Embryonic facial prominence (tissue), 1 donor: Measurements from ENCODE around the gene INAFM2.
A peak's percentile ranks its signal among the peaks of the same experiment; 100 is the strongest.

Experiments used
- DNase-seq: peaks from one replicate; pipeline ENCODE4 v3.0.0-alpha.2; 2016; ENCODE audit errors: extremely low spot score

The INAFM2 gene

GRCh38 chr15:40328751-40329150 is 5.3 kb downstream of the INAFM2 start:
- DNase-seq = no peak

GRCh38 chr15:40329804-40330203 is 6.3 kb downstream of the INAFM2 start:
- no peak for DNase-seq

GRCh38 chr15:40330368-40330836 is 6.9 kb downstream of the INAFM2 start:
- no peak for DNase-seq

GRCh38 chr15:40331026-40331425 is 7.5 kb downstream of the INAFM2 start:
- no peak for DNase-seq

GRCh38 chr15:40331637-40332036 is 8.1 kb downstream of the INAFM2 start:
- no peak for DNase-seq

- no peak for DNase-seq
These were observed 8.8 kb downstream of the INAFM2 start for GRCh38 chr15:40332113-40332781.

GRCh38 chr15:40333922-40334492 is 10.5 kb downstream of the INAFM2 start:
- DNase-seq = no peak

- no peak for DNase-seq
These were observed 11.0 kb downstream of the INAFM2 start for GRCh38 chr15:40334541-40334940.

- no peak for DNase-seq
These were observed 11.7 kb downstream of the INAFM2 start for GRCh38 chr15:40334941-40335795.

GRCh38 chr15:40335938-40336743 is 12.6 kb downstream of the INAFM2 start:
- no peak for DNase-seq

- no peak for DNase-seq
These were observed 13.2 kb downstream of the INAFM2 start for GRCh38 chr15:40336744-40337122.

GRCh38 chr15:40337597-40337996 is 14.1 kb downstream of the INAFM2 start:
- DNase-seq = no peak

- DNase-seq = no peak
These were observed 14.7 kb downstream of the INAFM2 start for GRCh38 chr15:40338041-40338657.

GRCh38 chr15:40338921-40339620 is 15.6 kb downstream of the INAFM2 start:
- DNase-seq = no peak

GRCh38 chr15:40339621-40339945 is 16.1 kb downstream of the INAFM2 start:
- DNase-seq = no peak

- DNase-seq = no peak
These were observed 16.7 kb downstream of the INAFM2 start for GRCh38 chr15:40340038-40340739.

- DNase-seq = peak; percentile 58
These were observed 17.4 kb downstream of the INAFM2 start, which contains the start of gene CCDC9B for GRCh38 chr15:40340740-40341400. Gene CCDC9B (minus strand): TSS chr15:40340939. CDS start chr15:40340819, 120 bp downstream.

- no peak for DNase-seq
These were observed 19.2 kb downstream of the INAFM2 start for GRCh38 chr15:40342416-40343320.

GRCh38 chr15:40343512-40343911 is 20.0 kb downstream of the INAFM2 start:
- DNase-seq = no peak
